NCI-H226 (cell line): ENCODE measurements around the gene CD177.
"Not testable (repeated sequence)": the region's sequence is repeated elsewhere in the genome, so short reads cannot be mapped to it uniquely, and the experiment has no call there.

ENCODE experiments used
- DNase-seq: peaks from one replicate; pipeline ENCODE4 v3.0.0-alpha.2; 2015

The CD177 gene

GRCh38 chr19:43383254-43383653 is 29.8 kb downstream of the CD177 start:
- DNase-seq: not testable (repeated sequence)

- not testable (repeated sequence) for DNase-seq
Observed at GRCh38 chr19:43383759-43384158, 30.3 kb downstream of the CD177 start.

GRCh38 chr19:43390903-43391551 is 37.5 kb downstream of the CD177 start:
- not testable (repeated sequence) for DNase-seq

GRCh38 chr19:43391552-43391935 is 38.1 kb downstream of the CD177 start:
- DNase-seq: not testable (repeated sequence)

GRCh38 chr19:43393501-43393900 is 40.0 kb downstream of the CD177 start:
- not testable (repeated sequence) for DNase-seq

GRCh38 chr19:43395561-43395960 is 42.1 kb downstream of the CD177 start:
- DNase-seq: no peak

GRCh38 chr19:43406297-43406696 is 52.8 kb downstream of the CD177 start:
- DNase-seq: no peak

- DNase-seq: no peak
Observed at GRCh38 chr19:43407416-43408005, 54.0 kb downstream of the CD177 start.

GRCh38 chr19:43408043-43408442 is 54.6 kb downstream of the CD177 start:
- no peak for DNase-seq

GRCh38 chr19:43409415-43409814 is 55.9 kb downstream of the CD177 start:
- no peak for DNase-seq

GRCh38 chr19:43412441-43412840 is 59.0 kb downstream of the CD177 start:
- DNase-seq: no peak
